Dedifferentiated amniotic fluid mesenchymal stem cell (primary cell): ENCODE measurements around the gene ITCH.
"Not testable (repeated sequence)": the region's sequence is repeated elsewhere in the genome, so short reads cannot be mapped to it uniquely, and the experiment has no call there.

Experiments used
- DNase-seq: peaks from one replicate; pipeline ENCODE4 v3.0.0-alpha.2; 2016; ENCODE audit errors: extremely low spot score

The ITCH gene

GRCh38 chr20:34343458-34344211 lies 19.4 kb upstream of the ITCH start:
- DNase-seq, result no peak

GRCh38 chr20:34344238-34344637 lies 18.8 kb upstream of the ITCH start:
- DNase-seq, result no peak

GRCh38 chr20:34345402-34345736 lies 17.7 kb upstream of the ITCH start:
- no peak for DNase-seq

- DNase-seq, result not testable (repeated sequence)
These were observed 17.1 kb upstream of the ITCH start for GRCh38 chr20:34345839-34346532.

- not testable (repeated sequence) for DNase-seq
These were observed 16.6 kb upstream of the ITCH start for GRCh38 chr20:34346533-34346865.

GRCh38 chr20:34347571-34347970 lies 15.5 kb upstream of the ITCH start:
- no peak for DNase-seq

GRCh38 chr20:34350095-34350494 lies 13.0 kb upstream of the ITCH start:
- DNase-seq, result no peak

- DNase-seq, result not testable (repeated sequence)
These were observed 9.6 kb upstream of the ITCH start for GRCh38 chr20:34353467-34353866.

GRCh38 chr20:34355427-34355826 lies 7.6 kb upstream of the ITCH start:
- no peak for DNase-seq

GRCh38 chr20:34359729-34360128 lies 3.3 kb upstream of the ITCH start:
- not testable (repeated sequence) for DNase-seq

GRCh38 chr20:34362502-34363061 lies 491 bp upstream of the ITCH start:
- no peak for DNase-seq

- peak; percentile 33 for DNase-seq
These were observed 571 bp downstream of the ITCH start for GRCh38 chr20:34363465-34364222.

GRCh38 chr20:34364223-34364506 lies 1.1 kb downstream of the ITCH start:
- no peak for DNase-seq

GRCh38 chr20:34365765-34366213 lies 2.7 kb downstream of the ITCH start:
- DNase-seq, result no peak

GRCh38 chr20:34367155-34367554 lies 4.1 kb downstream of the ITCH start:
- no peak for DNase-seq

GRCh38 chr20:34367911-34368310 lies 4.8 kb downstream of the ITCH start:
- not testable (repeated sequence) for DNase-seq

GRCh38 chr20:34368547-34368946 lies 5.5 kb downstream of the ITCH start:
- DNase-seq, result no peak

GRCh38 chr20:34369265-34369664 lies 6.2 kb downstream of the ITCH start:
- no peak for DNase-seq

- no peak for DNase-seq
These were observed 7.0 kb downstream of the ITCH start for GRCh38 chr20:34370062-34370461.

GRCh38 chr20:34373445-34373844 lies 10.4 kb downstream of the ITCH start:
- no peak for DNase-seq

GRCh38 chr20:34374209-34374760 lies 11.2 kb downstream of the ITCH start:
- no peak for DNase-seq

GRCh38 chr20:34375977-34376430 lies 12.9 kb downstream of the ITCH start:
- no peak for DNase-seq
